Panc1 (cell line): ENCODE data around the gene ZBTB45. TPM values are rescaled to one million over a fixed set of nuclear protein-coding genes. Genes with fewer than 3 reads are reported as not detected.
A peak's percentile ranks its signal among the peaks of the same experiment; 100 is the strongest.

Source experiments
- ATAC-seq: fragments of 200-7000 bp; cut with Tn5 transposase; 2 replicates; pipeline ENCODE4 v1.9.1; 2020; ENCODE audit warnings: mild to moderate bottlenecking, moderate library complexity
- BruUV-seq: library from RNA; stranded (reverse); fragments of 400-500 nt; replicated peaks from 2 replicates; lab custom pipeline; 2021; lab: Mats Ljungman, UMichigan
- CTCF ChIA-PET: fragments of 300-600 bp; sonication (Branson Sonifier 250); formaldehyde crosslinking; loops from one replicate; lab custom pipeline; 2022; ENCODE audit warnings: antibody characterized with exemption; lab: Charles Lee
- POLR2A ChIA-PET: fragments of 300-600 bp; sonication (Branson Sonifier 250); formaldehyde crosslinking; loops from one replicate; lab custom pipeline; 2022; ENCODE audit warnings: antibody characterized with exemption; lab: Charles Lee
- DNase-seq: peaks from one replicate; pipeline ENCODE4 v3.0.0-alpha.2; 2010; ENCODE audit warnings: low read depth, low spot score
- H3K27ac ChIP-seq: 2 replicates; pipeline ENCODE4 v1.5.1; 2011; ENCODE audit warnings: mild to moderate bottlenecking, low read length, inconsistent platforms
- H3K27me3 ChIP-seq: fragments of 200-500 bp; sonication (Bioruptor generic); 2 replicates; pipeline ENCODE4 v1.6.0; 2014; ENCODE audit warnings: low read length, inconsistent platforms; ENCODE audit not compliant: control insufficient read depth, insufficient read depth
- H3K36me3 ChIP-seq: fragments of 200-500 bp; sonication (Bioruptor generic); 2 replicates; pipeline ENCODE4 v1.5.1; 2014; ENCODE audit warnings: inconsistent platforms, mild to moderate bottlenecking, low read length, moderate library complexity; ENCODE audit not compliant: control insufficient read depth, insufficient read depth
- H3K4me1 ChIP-seq: 2 replicates; pipeline ENCODE4 v1.5.1; 2011; ENCODE audit warnings: inconsistent platforms, mild to moderate bottlenecking, low read length, moderate library complexity; ENCODE audit not compliant: control insufficient read depth, insufficient read depth
- H3K4me3 ChIP-seq, 2 experiments: 2 replicates each; pipeline ENCODE4 v1.5.1; 2011 to 2012; ENCODE audit warnings: low read depth in 2 of 2, low read length in 2 of 2, mild to moderate bottlenecking in 2 of 2, inconsistent platforms in 1 of 2, moderate library complexity in 1 of 2
- H3K9me3 ChIP-seq: fragments of 200-500 bp; sonication (Bioruptor generic); 2 replicates; pipeline ENCODE4 v1.5.1; 2014; ENCODE audit warnings: low read depth, mild to moderate bottlenecking, inconsistent platforms, low read length, moderate library complexity; ENCODE audit not compliant: control insufficient read depth, insufficient read depth
- CTCF ChIP-seq: fragments of 450-650 bp; IDR thresholded peaks from 2 replicates; pipeline ENCODE4 v1.5.1; 2017; ENCODE audit warnings: mild to moderate bottlenecking
- POLR2AphosphoS5 ChIP-seq: IDR thresholded peaks from 2 replicates; pipeline ENCODE4 v1.6.1; 2012; ENCODE audit warnings: mild to moderate bottlenecking, low read depth, low read length, moderate library complexity
- REST ChIP-seq, 2 experiments: IDR thresholded peaks; 2 replicates each; pipeline ENCODE4 v1.6.1; 2011 to 2012; ENCODE audit warnings: low read depth in 2 of 2, control low read depth in 1 of 2, low read length in 1 of 2, mild to moderate bottlenecking in 1 of 2, moderate library complexity in 1 of 2; ENCODE audit not compliant: insufficient read depth in 1 of 2
- SIN3A ChIP-seq: IDR thresholded peaks from 2 replicates; pipeline ENCODE4 v1.6.1; 2012; ENCODE audit warnings: low read depth, mild to moderate bottlenecking, low read length, moderate library complexity, borderline replicate concordance; ENCODE audit not compliant: insufficient read depth
- TCF7L2 ChIP-seq: IDR thresholded peaks from 2 replicates; pipeline ENCODE4 v1.6.1; 2011; ENCODE audit warnings: mild to moderate bottlenecking, low read depth, low read length, inconsistent platforms
- in situ Hi-C: cut with HindIII; loops from 2 replicates; pipeline ENCODE4 v1.10.0; 2016; ENCODE audit warnings: low sequenced_read_pairs, low pct_unique_long_range_greater_than_20kb
- intact Hi-C: fragments of 100-400 bp; cut with micrococcal nuclease; formaldehyde crosslinking; loops from one replicate; pipeline ENCODE4 v1.10.0; 2022; ENCODE audit not compliant: unreplicated experiment
- total RNA-seq: library from RNA; stranded (reverse); gene quantifications from one replicate; pipeline ENCODE4 v1.2.1, GENCODE V29; 2021; ENCODE audit not compliant: unreplicated experiment

Gene ZBTB45
- total RNA-seq, 1 experiment from 2014 or later: 24.7 TPM

GRCh38 chr19:58561373-58562121 is 41.9 kb upstream of the ZBTB45 start:
- Histone ChIP-seq H3K4me1 (peaks cover 18% of the 10 kb centered on the region), H3K27me3 (no peaks in the 10 kb centered on the region), H3K36me3 (no peaks in the 10 kb centered on the region), H3K4me3 (no peak overlapping the region), H3K27ac (no peak overlapping the region; the same call in 1 of the 2 replicates), H3K9me3 (no peaks in the 10 kb centered on the region)
- in situ Hi-C loops (no loop called here), intact Hi-C loops (no loop called here)
- ATAC-seq (no peak), DNase-seq (no peak)
- BruUV-seq: no TSS peak
- CTCF ChIA-PET: no interaction called here
- TF ChIP-seq TCF7L2 (no peak), POLR2AphosphoS5 (peak; percentile 34; the same call in 1 of the 2 replicates), SIN3A (no peak)
- POLR2A ChIA-PET: no interaction called here

- POLR2A ChIA-PET: interaction anchor here (0.6 kb wide), 1 partner anchor 40 kb away, joined by 10 read pairs; no protein-coding TSS in a partner anchor
- CTCF ChIA-PET: no interaction called here
- in situ Hi-C loops: no loop called here
Observed at GRCh38 chr19:58560921-58561320, 41.3 kb upstream of the ZBTB45 start.

More at GRCh38 chr19:58560921-58561320, 41.3 kb upstream of the ZBTB45 start:
- no peaks in the 10 kb centered on the region for H3K36me3 ChIP-seq
- H3K27me3 ChIP-seq: no peaks in the 10 kb centered on the region
- TF ChIP-seq TCF7L2: no peak
- no peak for TF ChIP-seq CTCF
- TF ChIP-seq SIN3A: no peak
- TF ChIP-seq POLR2AphosphoS5: no peak; the same call in 1 of the 2 replicates
- no peak for TF ChIP-seq REST (IDR thresholded peaks at IDR 0.05; ENCODE audit: insufficient read depth in 1 of 2, low read depth in 2 of 2, low read length in 1 of 2)
- BruUV-seq: no TSS peak
- peak overlapping the region; percentile 100 for H3K27ac ChIP-seq
- H3K4me3 ChIP-seq: no peak overlapping the region
- no peaks in the 10 kb centered on the region for H3K9me3 ChIP-seq
- DNase-seq: no peak
- ATAC-seq: no peak
- intact Hi-C loops: no loop called here
- peaks cover 24% of the 10 kb centered on the region for H3K4me1 ChIP-seq
